B cell (primary cell): ENCODE measurements around the gene RRM1. TPM values are rescaled to one million over a fixed set of nuclear protein-coding genes. Genes with fewer than 3 reads are reported as not detected.

Source experiments
- ATAC-seq: fragments of 200-7000 bp; cut with Tn5 transposase; one replicate; pipeline ENCODE4 v1.10.0; 2021; ENCODE audit warnings: low read depth, mild to moderate bottlenecking, moderate number of reproducible peaks, moderate library complexity
- CTCF ChIA-PET: fragments of 350-600 bp; sonication (Branson Sonifier 250); formaldehyde crosslinking; loops from one replicate; lab custom pipeline; 2021; ENCODE audit warnings: antibody characterized with exemption, inconsistent platforms; lab: Charles Lee
- POLR2A ChIA-PET: fragments of 350-600 bp; sonication (Branson Sonifier 250); formaldehyde crosslinking; loops from one replicate; lab custom pipeline; 2021; ENCODE audit warnings: antibody characterized with exemption; lab: Charles Lee
- DNase-seq: peaks from one replicate; pipeline ENCODE4 v3.0.0; 2013
- H2AFZ ChIP-seq: 2 replicates; pipeline ENCODE4 v1.6.1; 2012; ENCODE audit warnings: mild to moderate bottlenecking, low read depth, low read length; ENCODE audit not compliant: insufficient read depth, poor library complexity, severe bottlenecking
- H3K27ac ChIP-seq, 2 donors: 1 replicate in 1 of 2; 2 replicates in 1 of 2; pipeline ENCODE4 v1.5.1; 2012 to 2013; ENCODE audit warnings: low read length in 2 of 2, mild to moderate bottlenecking in 2 of 2, moderate library complexity in 1 of 2
- H3K27me3 ChIP-seq, 4 experiments: fragments of 200-600 bp in 1 of 4; sonication (generic) in 1 of 4; replicated peaks in 1 of 4; 1 replicate in 2 of 4; 2 replicates in 2 of 4; pipeline versions ENCODE4 v1.6.1 to v1.7.0; 2013 to 2016; ENCODE audit warnings: low read length in 3 of 4, mild to moderate bottlenecking in 2 of 4, mixed read lengths in 1 of 4, moderate library complexity in 1 of 4; ENCODE audit not compliant: insufficient read depth in 4 of 4, control insufficient read depth in 3 of 4; ENCODE audit errors: control extremely low read depth in 1 of 4
- H3K36me3 ChIP-seq, 2 experiments: replicated peaks in 1 of 2; 1 replicate in 1 of 2; 2 replicates in 1 of 2; pipeline versions ENCODE4 v1.6.1 to v1.7.1; 2013; ENCODE audit warnings: low read length in 1 of 2; ENCODE audit not compliant: insufficient read depth in 2 of 2, control insufficient read depth in 1 of 2; ENCODE audit errors: control extremely low read depth in 1 of 2, extremely low read depth in 1 of 2
- H3K4me1 ChIP-seq, 2 donors: fragments of 200-600 bp in 1 of 2; sonication (generic) in 1 of 2; 1 replicate in 1 of 2; 2 replicates in 1 of 2; pipeline versions ENCODE4 v1.5.1 to v1.6.1; 2013 to 2017; ENCODE audit warnings: low read length in 2 of 2; ENCODE audit not compliant: control insufficient read depth in 2 of 2, insufficient read depth in 2 of 2
- H3K4me2 ChIP-seq: replicated peaks from 2 replicates; pipeline ENCODE3; 2012; ENCODE audit warnings: mild to moderate bottlenecking, low read depth, low read length; ENCODE audit not compliant: poor library complexity, severe bottlenecking
- H3K4me3 ChIP-seq, 5 experiments: fragments of 200-600 bp in 1 of 5; sonication (generic) in 1 of 5; 1 replicate in 3 of 5; 2 replicates in 2 of 5; pipeline versions ENCODE4 v1.5.1 to v1.7.0; 2011 to 2016; ENCODE audit warnings: low read length in 4 of 5, mild to moderate bottlenecking in 4 of 5, low read depth in 2 of 5, control low read depth in 1 of 5, moderate library complexity in 1 of 5; ENCODE audit not compliant: insufficient read depth in 1 of 5; ENCODE audit errors: control extremely low read depth in 1 of 5, extremely low read depth in 1 of 5
- H3K79me2 ChIP-seq: fragments of 200-600 bp; sonication (generic); one replicate; pipeline ENCODE4 v1.6.0; 2016; ENCODE audit warnings: low read length; ENCODE audit not compliant: control insufficient read depth, insufficient read depth
- H3K9ac ChIP-seq: fragments of 200-600 bp; sonication (generic); 2 replicates; pipeline ENCODE4 v1.6.1; 2017; ENCODE audit warnings: mild to moderate bottlenecking, low read length, moderate library complexity
- H3K9me3 ChIP-seq, 3 donors: one replicate each; pipeline versions ENCODE4 v1.6.1 to v1.7.1; 2013; ENCODE audit warnings: low read length in 2 of 3; ENCODE audit not compliant: control insufficient read depth in 2 of 3, insufficient read depth in 1 of 3; ENCODE audit errors: control extremely low read depth in 1 of 3
- H4K20me1 ChIP-seq: 2 replicates; pipeline ENCODE4 v1.6.0; 2012; ENCODE audit warnings: mild to moderate bottlenecking, low read length; ENCODE audit not compliant: insufficient read depth, control insufficient read depth, poor library complexity, severe bottlenecking
- H3K27ac Mint-ChIP-seq: one replicate; pipeline ENCODE4 v1.8.0; 2021; ENCODE audit warnings: mixed read lengths
- H3K27me3 Mint-ChIP-seq: one replicate; pipeline ENCODE4 v1.8.0; 2021; ENCODE audit warnings: mixed read lengths
- H3K4me1 Mint-ChIP-seq: one replicate; pipeline ENCODE4 v1.8.0; 2021; ENCODE audit warnings: mixed read lengths
- H3K4me3 Mint-ChIP-seq: one replicate; pipeline ENCODE4 v1.8.0; 2021; ENCODE audit warnings: mixed read lengths
- H3K9me3 Mint-ChIP-seq: one replicate; pipeline ENCODE4 v1.8.0; 2022; ENCODE audit warnings: mixed read lengths; ENCODE audit not compliant: insufficient read depth
- CTCF ChIP-seq: fragments of 200-600 bp; IDR thresholded peaks from one replicate; pipeline ENCODE4 v1.8.0; 2022; ENCODE audit warnings: antibody characterized with exemption, mild to moderate bottlenecking
- EZH2 ChIP-seq: IDR thresholded peaks from 2 replicates; pipeline ENCODE4 v1.6.1; 2012; ENCODE audit warnings: borderline replicate concordance, low read depth, mild to moderate bottlenecking, moderate library complexity, low read length; ENCODE audit not compliant: insufficient read depth, poor library complexity, severe bottlenecking
- WGBS: methylation state at CpG from one replicate; pipeline ENCODE4 v1.1.5; 2013; ENCODE audit warnings: missing lambda C conversion rate; ENCODE audit not compliant: insufficient coverage; 5-methylcytosine and 5-hydroxymethylcytosine counted together
- intact Hi-C: fragments of 100-400 bp; cut with micrococcal nuclease; formaldehyde crosslinking; loops from one replicate; pipeline ENCODE4 v1.10.0; 2022
- polyA plus RNA-seq: library from polyadenylated mRNA; depleted of rRNA; stranded (reverse); fragments of >200 nt; gene quantifications from 2 replicates; pipeline ENCODE4 v1.2.3, GENCODE V29; 2012
- total RNA-seq, 2 donors: library from RNA; stranded (reverse); fragments of 120-200 nt in 1 of 2; gene quantifications; 1 replicate in 1 of 2; 2 replicates in 1 of 2; pipeline versions ENCODE4 v1.2.3 to v1.2.4, GENCODE V29; 2013 to 2022

Gene RRM1
- total and polyA plus RNA-seq, 2 donors (not counting 1 experiment from before 2014, with no cell fraction given): 6.0 to 24.5 TPM

DNA sequence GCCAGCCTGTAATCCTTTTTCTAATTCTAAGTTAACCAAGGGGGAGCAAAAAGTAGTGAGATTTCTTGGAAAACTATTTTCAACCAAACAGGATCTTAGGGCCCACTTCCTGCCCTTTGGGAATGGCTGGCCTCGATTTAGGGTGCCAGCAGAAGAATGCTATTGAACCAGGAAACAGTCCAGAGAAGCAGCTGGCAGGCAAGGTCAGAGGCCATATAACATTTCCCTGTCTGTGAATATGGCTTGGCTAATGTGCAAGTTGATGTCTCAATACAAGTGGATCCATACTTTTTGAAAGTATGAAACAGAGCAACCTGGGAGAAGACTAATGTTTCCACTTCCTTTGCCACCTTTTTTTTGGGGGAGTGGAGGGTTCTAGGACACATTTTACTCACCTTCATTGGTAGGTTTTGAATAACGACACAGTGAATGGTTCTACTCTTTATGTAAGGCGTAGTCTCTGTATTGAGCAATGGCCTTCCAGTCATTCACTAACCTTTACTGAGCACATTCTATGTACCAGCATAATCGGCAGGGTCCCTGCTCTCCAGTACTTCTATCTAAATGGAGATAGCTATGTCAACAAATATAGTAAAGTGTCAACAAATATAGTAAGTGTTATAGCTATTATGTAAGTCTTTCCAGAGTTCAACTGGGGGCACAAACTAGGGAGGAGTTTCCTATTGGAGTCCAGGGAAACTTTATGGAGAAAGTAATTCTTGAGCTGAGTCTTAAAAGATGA, 34.2 kb upstream of the RRM1 start:
- TF ChIP-seq EZH2: no peak
- no peak for TF ChIP-seq CTCF
- ChIA-PET CTCF (interaction anchor here (0.9 to 8.6 kb wide), 6 partner anchors 9 to 219 kb away, joined by 3 to 77 read pairs (median 5); partner anchors contain the start of genes RHOG and STIM1), POLR2A (no interaction called here)
- Histone ChIP-seq H4K20me1 (no peaks in the 10 kb centered on the region), H3K4me2 (no peak overlapping the region), H3K36me3 (peaks cover 0 to 47% of the 10 kb centered on the region in 2 experiments), H3K27me3 (no peaks in the 10 kb centered on the region), H3K4me3 (no peak overlapping the region), H3K4me1 (peaks cover 14 to 18% of the 10 kb centered on the region in 2 donors), H3K9ac (no peak overlapping the region), H3K27ac (no peak overlapping the region), H3K9me3 (no peaks in the 10 kb centered on the region), H3K79me2 (peaks cover 19% of the 10 kb centered on the region), H2AFZ (no peak overlapping the region)
- DNase-seq: no peak
- intact Hi-C loops: no loop called here
- no peak overlapping the region for H3K27ac Mint-ChIP-seq
- H3K4me3 Mint-ChIP-seq: no peak overlapping the region
- no CpG with 5 or more reads among the region's 4 CpGs for WGBS
- no peaks in the 10 kb centered on the region for H3K9me3 Mint-ChIP-seq
- ATAC-seq: no peak
- peaks cover 26% of the 10 kb centered on the region for H3K4me1 Mint-ChIP-seq
- no peaks in the 10 kb centered on the region for H3K27me3 Mint-ChIP-seq

DNA sequence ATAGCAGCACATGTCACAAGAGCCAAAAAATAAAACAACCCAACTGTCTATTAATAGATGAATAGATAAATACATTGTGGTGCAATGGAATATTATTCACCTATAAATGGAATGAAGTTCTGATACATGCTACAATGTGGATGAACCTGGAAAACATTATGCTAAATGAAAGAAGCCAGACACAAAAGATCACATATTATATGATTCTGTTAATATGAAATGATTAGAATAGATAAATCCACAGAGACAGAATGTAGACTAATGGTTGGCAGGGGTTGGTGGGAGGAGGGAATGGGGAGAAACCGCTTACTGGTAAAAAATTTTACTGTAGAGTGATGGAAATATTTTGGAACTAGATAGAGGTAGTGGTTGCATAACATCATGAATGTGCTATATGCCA, 32.9 kb upstream of the RRM1 start:
- Histone ChIP-seq H3K4me2 (no peak overlapping the region), H3K9me3 (no peaks in the 10 kb centered on the region), H3K4me3 (no peak overlapping the region), H3K4me1 (peaks cover 24 to 25% of the 10 kb centered on the region in 2 donors), H3K27me3 (no peaks in the 10 kb centered on the region), H3K36me3 (peaks cover 0 to 35% of the 10 kb centered on the region in 2 experiments), H2AFZ (no peak overlapping the region), H3K27ac (no peak overlapping the region), H3K79me2 (peaks cover 23% of the 10 kb centered on the region), H3K9ac (no peak overlapping the region), H4K20me1 (no peaks in the 10 kb centered on the region)
- Mint-ChIP-seq H3K4me3 (no peak overlapping the region), H3K27ac (no peak overlapping the region), H3K9me3 (no peaks in the 10 kb centered on the region), H3K4me1 (peaks cover 37% of the 10 kb centered on the region), H3K27me3 (no peaks in the 10 kb centered on the region)
- whole genome bisulfite sequencing: no CpG with 5 or more reads among the region's 1 CpG
- DNase-seq: no peak
- POLR2A ChIA-PET: interaction anchor here (0.7 kb wide), 1 partner anchor 34 kb away, joined by 3 read pairs; no protein-coding TSS in a partner anchor
- no peak for TF ChIP-seq CTCF
- TF ChIP-seq EZH2: no peak
- intact Hi-C loops: no loop called here
- CTCF ChIA-PET: interaction anchor here (1.2 to 8.6 kb wide), 5 partner anchors 11 to 220 kb away, joined by 5 to 77 read pairs (median 23); partner anchors contain the start of gene RHOG
- ATAC-seq: no peak
